GM18861 (cell line): ENCODE results near the gene SF3B4.

ENCODE experiments used
- ATAC-seq: cut with Tn5 transposase; IDR thresholded peaks from one replicate; pipeline ENCODE4 v1.9.1; 2021; ENCODE audit not compliant: unreplicated experiment

The SF3B4 gene

GRCh38 chr1:149934356-149934755 lies 6.8 kb upstream of the SF3B4 start:
- ATAC-seq, result no peak

DNA sequence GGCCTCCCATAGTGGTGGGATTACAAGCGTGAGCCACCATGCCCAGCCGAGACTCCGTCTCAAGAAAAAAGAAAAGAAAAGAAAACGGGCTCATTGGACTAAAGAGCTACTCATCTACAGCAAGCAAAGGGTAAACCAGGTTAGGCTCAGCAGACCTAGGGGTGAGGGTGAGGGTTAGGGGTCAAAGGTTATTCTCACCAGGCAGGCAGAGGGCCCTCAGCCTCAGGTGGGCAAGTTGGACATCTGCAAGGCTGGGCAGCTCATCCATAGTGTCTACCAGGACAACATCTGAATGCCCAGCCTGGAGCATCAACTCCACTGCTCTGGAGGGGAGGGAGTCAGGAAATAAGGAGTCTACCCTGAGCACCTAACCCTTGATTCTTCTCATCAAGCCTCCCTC lies 5.6 kb upstream of the SF3B4 start:
- no peak for ATAC-seq

- no peak for ATAC-seq
Observed at GRCh38 chr1:149932474-149932873, 4.9 kb upstream of the SF3B4 start.

DNA sequence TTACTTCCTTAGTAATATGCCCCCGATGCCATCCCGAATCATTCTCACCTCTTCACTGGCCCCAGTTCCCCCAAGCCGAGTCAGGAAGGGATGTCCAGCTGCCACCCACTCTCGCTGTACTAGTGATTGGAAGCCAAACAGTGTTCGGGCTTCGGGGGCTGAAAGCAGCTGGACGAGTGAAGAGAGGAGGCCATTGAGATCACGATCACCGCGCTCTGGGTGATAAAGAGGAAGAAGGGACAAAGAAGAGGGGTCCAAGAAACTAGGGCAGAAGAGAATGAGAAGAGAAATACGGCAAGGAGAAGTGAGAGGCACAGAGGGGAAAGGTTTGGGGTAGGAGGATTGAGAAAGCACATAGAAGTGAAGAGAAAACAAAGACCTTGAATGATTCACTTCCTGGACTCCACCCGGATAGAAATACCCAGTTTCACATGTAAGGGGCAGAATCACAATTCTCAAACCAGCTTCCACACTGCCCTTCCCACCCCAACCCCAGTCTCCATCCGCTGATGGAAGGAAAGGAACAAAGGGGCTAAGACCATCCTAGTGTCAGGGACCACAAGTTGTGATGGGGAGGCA lies 3.7 kb upstream of the SF3B4 start:
- ATAC-seq, result no peak

GRCh38 chr1:149929856-149930255 lies 2.3 kb upstream of the SF3B4 start:
- no peak for ATAC-seq

DNA sequence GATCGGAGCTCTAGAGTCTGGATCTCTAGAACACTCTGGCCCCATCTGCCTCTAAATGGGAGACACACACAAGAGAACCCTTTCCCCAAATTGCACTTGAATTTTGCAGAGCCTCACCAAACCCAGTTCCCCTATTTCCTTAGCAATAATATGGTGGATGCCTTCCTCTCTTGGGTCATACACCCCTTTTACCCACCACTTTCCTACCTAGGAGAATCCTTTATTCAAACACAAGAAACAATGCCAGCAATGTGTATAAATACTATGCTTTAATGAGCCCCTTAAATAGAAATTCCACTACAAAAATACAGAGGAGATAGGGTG lies 760 bp upstream of the SF3B4 start:
- no peak for ATAC-seq

DNA sequence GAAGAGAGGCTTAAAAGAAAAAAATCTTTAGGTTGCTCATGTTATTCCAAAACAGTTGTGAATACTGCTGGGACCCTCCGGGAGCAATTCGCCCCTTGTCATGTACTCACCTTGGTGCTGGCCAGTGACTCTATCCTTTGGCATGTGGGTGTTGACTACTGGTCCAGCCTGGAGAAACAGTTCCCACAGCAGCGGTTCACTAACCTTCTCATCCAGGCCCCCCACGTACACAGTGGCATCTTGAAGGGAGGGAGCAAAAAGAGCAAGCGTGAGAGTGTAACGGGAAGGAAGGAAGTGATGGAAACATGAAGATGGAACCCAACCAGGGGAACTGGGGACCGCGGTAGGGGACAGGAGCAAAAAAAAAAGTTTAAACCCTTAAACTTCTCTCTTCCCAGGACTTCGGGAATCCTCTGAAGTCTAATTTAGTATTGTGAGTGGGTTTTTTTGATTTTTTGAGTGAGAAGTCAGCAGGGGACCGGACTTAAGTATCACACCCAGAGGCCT lies 494 bp downstream of the SF3B4 start:
- no peak for ATAC-seq

GRCh38 chr1:149926296-149926695 lies 1.3 kb downstream of the SF3B4 start:
- ATAC-seq, result no peak

DNA sequence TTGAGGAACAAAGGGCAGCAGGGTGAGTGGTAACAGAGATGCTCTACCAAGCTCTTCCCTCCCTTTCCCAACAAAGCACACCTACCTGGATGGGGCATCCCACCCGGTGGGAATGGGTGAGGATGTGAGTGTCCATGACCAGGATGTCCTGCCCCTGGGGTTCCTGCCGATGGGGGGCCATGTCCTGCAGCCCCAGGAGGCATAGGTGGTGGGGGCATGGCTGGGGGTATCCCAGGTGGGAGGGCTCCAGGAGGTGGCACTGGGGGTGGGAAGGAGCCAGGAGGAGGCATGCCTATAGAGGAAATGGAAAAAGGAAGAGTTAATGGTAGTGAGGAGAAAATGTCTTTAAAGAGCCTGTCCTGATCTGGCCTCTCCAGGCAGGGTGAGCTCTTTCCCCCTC lies 1.9 kb downstream of the SF3B4 start:
- no peak for ATAC-seq

DNA sequence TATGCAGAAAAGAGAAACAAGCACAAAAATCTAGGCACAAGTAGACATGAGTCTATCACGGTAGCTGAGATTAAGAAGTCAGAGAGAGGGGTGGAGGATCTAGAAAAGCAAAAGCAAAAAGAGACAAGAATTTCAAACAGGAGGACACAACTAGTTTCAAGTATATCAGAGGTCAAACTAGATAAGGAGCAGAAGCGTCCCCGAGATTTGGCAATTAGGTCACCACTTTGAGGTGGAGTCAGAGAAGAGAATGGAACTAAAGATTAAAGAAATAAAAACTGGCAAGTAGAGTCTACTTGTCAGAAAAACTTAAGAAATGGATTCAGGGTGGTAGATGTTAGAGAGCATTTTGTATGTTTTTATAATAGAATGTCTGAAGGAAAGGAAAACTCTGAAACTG lies 2.3 kb downstream of the SF3B4 start:
- ATAC-seq, result no peak

DNA sequence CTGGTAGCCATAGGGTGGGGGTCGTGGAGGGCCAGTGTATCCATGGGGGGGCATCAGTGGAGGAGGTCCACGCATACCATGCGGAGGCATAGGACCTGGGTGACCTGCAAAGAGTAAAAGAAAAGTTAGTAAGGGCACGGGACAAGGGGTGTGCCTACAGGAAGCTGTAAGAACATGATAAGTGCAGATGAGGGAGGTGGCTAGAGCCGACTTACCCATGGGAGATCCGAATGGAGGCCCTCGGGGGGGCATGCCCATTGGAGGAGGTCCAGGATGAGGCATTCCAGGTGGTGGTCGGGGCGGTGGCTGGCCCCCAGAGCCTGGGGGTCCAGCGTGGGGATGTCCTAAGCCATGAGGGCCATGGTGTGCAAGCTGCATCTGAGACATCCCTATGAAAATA lies 4.0 kb downstream of the SF3B4 start:
- ATAC-seq, result no peak

DNA sequence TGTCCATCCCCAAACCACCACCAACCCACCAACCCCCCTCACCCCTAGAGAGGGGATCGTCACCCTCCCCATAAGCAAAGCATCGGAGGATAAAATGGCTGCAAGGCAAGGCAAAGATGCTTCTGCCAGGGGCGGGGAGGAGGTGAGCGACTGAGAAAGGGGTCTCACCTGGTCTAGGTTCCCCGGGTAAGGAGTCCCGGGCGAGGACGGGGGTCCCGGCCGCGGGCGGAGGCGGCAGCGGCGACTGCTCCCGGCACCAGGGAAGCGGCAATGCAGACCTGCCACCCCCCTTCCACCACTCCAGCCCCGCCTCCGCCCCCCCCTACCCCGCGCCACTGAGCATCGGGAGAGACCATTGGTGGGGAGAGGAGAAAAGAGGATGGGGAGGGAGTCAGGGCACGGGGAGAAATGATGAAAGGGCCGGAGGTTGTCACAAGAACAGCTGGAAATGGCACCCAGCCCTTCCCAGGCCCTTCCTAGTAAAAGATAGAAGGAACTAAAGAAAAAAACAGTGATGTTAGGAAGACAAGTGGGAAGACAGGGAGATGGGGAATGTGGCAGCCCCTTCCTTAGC lies 9.9 kb downstream of the SF3B4 start, which contains the start of gene SV2A:
Gene SV2A, minus strand, starts transcription at position 274 of the 574 bp plus-strand sequence. CDS start 4,004 bp downstream, outside the sequence.
- no peak for ATAC-seq

GRCh38 chr1:149916898-149917252 lies 10.7 kb downstream of the SF3B4 start:
- no peak for ATAC-seq

GRCh38 chr1:149916193-149916897 lies 11.3 kb downstream of the SF3B4 start:
- ATAC-seq, result no peak

GRCh38 chr1:149915429-149916192 lies 12.0 kb downstream of the SF3B4 start:
- ATAC-seq, result no peak

GRCh38 chr1:149914545-149914944 lies 13.1 kb downstream of the SF3B4 start:
- ATAC-seq, result no peak

GRCh38 chr1:149906570-149907075 lies 21.0 kb downstream of the SF3B4 start:
- no peak for ATAC-seq

GRCh38 chr1:149903836-149904491 lies 23.6 kb downstream of the SF3B4 start:
- no peak for ATAC-seq

DNA sequence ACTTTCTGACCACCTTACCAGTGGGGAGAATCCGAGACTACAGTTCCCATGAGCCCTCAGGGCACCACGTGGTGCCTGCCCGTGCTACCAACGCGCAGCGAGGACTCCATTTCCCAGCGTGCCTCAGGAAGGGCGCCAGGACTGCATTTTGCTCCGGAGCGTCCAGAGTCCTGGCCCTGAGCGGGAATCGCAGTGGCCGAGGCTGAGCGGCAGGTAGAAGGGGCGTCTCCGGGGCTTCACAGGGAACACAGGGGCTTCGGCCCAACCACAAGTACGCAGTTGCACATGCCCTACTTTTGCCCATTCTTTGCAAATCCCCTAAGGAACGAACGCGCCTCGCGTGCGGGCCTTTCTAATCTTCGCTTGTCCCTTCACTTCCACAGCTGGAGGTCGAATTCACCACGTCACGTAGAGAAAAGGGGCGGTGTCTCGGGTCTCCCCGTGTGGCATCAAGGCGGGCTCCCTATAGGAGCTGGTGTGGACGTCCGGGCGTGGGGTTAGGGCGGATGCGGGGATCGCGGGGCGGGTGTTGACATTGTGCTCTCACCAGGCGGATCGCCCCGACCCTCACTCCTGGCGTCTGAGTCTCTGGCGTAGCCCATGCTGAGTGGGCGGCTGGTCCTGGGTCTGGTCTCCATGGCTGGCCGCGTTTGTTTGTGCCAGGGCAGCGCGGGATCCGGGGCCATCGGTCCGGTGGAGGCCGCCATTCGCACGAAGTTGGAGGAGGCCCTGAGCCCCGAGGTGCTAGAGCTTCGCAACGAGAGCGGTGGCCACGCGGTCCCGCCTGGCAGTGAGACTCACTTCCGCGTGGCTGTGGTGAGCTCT lies 27.9 kb downstream of the SF3B4 start, which contains the start of gene BOLA1:
Gene BOLA1, plus strand, starts transcription at position 109 of the 825 bp plus-strand sequence. Its CDS starts 492 bp downstream, at position 601.
- ATAC-seq, result peak; percentile 93

- ATAC-seq, result no peak
Observed at GRCh38 chr1:149896575-149896974, 31.0 kb downstream of the SF3B4 start.
